Fibroblast of mammary gland (primary cell): ENCODE data around the gene FTO.
A peak's percentile ranks its signal among the peaks of the same experiment; 100 is the strongest.

ENCODE experiments used
- DNase-seq: peaks from one replicate; pipeline ENCODE4 v3.0.0-alpha.2; 2010; ENCODE audit warnings: low read depth
- H3K4me3 ChIP-seq: 2 replicates; pipeline ENCODE4 v1.5.1; 2011; ENCODE audit warnings: low read depth, mild to moderate bottlenecking, low read length, moderate library complexity; ENCODE audit not compliant: control insufficient read depth
- TF ChIP-seq, protein P1 (sequence below): conservative IDR thresholded peaks from 2 replicates; pipeline ENCODE4 v1.5.1; 2011; ENCODE audit warnings: low read depth, low read length, inconsistent platforms; ENCODE audit not compliant: control insufficient read depth, insufficient read depth

FTO gene

DNA sequence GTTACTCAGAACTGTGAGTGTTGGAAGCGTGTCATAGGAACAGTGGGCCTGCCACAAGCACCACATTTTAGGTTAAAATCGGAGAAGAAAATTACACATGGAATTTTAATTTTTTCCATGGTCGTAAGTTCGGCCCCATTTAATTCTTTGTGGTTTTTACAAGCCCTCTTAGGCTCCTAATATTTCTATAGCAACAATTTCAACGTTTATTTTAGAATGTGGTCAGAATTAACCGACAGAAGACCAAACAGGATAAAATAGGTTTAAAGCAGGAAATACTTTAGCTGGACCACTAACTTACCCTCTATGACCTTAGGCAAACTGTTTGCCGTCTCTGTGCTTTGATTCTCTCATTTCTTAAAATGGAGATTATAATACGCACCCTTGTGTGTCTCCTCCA lies 69.9 kb downstream of the FTO start:
- DNase-seq = no peak
- no peak overlapping the region for H3K4me3 ChIP-seq
- TF ChIP-seq, protein P1, sequence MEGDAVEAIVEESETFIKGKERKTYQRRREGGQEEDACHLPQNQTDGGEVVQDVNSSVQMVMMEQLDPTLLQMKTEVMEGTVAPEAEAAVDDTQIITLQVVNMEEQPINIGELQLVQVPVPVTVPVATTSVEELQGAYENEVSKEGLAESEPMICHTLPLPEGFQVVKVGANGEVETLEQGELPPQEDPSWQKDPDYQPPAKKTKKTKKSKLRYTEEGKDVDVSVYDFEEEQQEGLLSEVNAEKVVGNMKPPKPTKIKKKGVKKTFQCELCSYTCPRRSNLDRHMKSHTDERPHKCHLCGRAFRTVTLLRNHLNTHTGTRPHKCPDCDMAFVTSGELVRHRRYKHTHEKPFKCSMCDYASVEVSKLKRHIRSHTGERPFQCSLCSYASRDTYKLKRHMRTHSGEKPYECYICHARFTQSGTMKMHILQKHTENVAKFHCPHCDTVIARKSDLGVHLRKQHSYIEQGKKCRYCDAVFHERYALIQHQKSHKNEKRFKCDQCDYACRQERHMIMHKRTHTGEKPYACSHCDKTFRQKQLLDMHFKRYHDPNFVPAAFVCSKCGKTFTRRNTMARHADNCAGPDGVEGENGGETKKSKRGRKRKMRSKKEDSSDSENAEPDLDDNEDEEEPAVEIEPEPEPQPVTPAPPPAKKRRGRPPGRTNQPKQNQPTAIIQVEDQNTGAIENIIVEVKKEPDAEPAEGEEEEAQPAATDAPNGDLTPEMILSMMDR = no peak

DNA sequence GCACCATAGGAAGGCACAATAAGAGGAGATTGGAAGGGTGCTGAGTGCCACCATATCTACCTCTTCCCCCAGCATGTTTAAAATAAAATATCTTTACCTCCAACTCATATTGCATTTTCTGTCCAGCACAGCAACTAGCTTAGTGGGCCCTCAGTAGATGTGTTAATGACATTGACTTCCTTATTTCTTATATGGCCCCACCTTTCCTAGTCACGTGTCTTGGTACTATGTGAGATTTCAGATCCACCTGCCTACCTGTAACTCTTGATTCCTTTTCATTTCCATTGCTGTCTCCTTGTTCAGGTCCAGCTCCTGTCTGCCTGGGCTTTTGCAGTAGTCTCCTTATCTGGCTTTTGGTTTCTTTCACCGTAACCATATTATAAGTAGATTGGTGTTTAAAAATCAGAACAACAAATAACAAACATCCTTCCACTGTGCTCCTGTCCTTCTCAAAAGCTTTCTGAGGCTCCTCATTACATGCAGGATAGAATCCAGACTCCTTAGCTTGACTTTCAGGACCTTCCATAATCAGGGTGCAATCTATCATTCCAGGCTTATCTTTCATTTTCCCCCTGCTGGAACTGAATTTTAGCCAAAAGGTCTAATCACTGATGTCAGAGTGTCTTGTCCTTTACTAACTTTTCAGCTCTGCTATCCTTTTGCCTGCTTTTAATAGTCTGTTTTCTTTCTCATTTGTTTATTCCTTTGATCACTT lies 71.3 kb downstream of the FTO start:
- DNase-seq = no peak
- H3K4me3 ChIP-seq = no peak overlapping the region
- TF ChIP-seq, protein P1 = no peak

DNA sequence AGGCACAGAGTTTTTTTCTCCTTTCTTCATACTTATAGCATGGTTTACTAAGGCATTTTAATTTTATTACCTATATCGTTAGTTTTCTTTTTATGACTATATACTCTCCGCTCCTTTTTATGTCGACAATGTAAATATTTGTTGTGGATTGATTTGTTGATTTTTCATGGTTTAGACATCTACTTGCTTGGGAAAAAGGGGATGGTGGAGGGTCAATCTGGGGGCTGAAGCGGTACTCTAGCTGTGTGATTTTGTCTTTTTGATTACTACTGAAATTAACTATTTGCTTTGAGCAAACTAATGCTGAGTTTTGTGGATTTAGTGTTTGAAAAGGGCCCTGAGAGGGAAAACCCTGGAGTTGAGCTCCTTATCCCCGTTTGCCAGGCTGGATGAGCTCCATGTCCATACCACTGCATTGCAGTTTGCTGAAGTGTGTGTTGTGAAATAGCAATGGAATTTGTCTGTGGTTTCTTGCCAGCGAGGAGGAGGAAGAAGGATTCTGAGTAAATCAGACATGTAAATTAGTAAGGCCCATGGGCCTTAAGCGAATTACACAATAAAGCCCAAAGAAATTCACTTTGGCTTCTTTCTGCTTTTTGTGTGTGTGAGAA lies 72.0 kb downstream of the FTO start:
- peak; percentile 92 for DNase-seq
- no peak overlapping the region for H3K4me3 ChIP-seq
- TF ChIP-seq, protein P1 = no peak

DNA sequence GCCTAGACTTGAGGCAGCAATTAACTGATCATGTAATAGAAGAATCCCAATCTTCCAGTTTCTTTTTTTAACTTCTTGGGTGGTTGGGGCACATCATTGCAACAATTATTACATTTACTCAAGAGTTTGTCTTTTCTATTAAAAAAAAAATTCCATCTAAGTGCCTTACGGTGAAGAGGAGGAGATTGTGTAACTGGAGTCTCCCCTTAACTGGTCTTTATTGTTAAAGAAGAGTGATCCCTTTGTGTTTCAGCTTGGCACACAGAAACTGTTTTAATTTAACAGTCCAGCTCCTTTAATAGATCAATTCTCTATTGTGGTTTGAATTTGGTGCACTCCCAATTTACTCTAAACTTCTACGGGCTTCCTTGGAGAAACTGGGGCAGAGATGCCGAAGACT lies 75.2 kb downstream of the FTO start:
- DNase-seq = no peak
- TF ChIP-seq, protein P1 = no peak
- no peak overlapping the region for H3K4me3 ChIP-seq

DNA sequence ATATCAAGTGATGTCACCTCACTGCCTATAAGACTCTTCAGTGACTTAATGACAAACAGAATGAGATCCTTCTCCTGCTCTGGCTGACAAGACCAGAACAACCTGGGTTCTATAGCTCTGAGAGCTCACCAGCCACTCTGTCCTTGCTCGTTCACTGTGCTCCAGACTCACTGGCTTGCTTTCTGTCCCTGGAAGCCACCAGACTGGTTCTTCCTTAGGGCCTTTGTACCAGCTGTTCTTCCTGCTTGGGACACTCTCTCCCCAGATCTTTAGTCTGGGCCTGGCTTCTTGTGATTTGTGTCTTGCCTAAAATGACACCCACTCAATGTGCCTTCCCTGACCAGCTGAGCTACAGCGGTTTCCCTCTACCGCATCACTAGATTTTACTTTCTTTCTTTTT lies 76.1 kb downstream of the FTO start:
- DNase-seq = no peak

DNA sequence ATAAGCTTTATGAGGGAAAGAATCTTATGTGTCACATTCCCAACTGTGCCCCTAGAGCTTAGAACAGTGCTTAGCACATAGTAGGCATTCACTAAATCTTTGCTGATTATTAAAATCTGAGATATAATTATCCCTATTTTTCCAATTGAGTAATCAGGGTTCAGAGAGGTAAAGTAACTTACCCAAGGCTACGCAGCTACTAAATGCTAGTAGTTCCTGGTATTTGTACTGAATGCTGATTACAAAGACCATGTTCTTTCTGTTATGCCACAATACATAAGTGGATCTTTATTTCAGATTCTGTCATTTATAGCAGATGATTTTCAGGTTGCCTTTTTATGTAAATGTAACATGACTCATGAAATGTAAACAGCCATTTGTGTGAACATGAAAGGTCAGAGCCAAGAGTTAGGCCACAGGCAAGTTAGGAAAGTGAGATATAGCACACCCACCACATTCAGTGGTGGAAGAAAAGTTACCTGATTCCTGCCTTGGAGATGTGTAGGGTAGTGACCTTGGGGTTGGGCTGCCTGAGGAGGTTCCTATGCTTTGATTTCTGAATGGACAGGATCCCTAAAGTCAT lies 77.2 kb downstream of the FTO start:
- TF ChIP-seq, protein P1 = no peak
- no peak overlapping the region for H3K4me3 ChIP-seq
- peak; percentile 50 for DNase-seq

More for the DNA sequence above, 76.1 kb downstream of the FTO start:
- no peak overlapping the region for H3K4me3 ChIP-seq
- TF ChIP-seq, protein P1 = no peak
